Measurements from ENCODE around the gene FNDC1. TPM values are rescaled to one million over a fixed set of nuclear protein-coding genes. Genes with fewer than 3 reads are reported as not detected.

Gene FNDC1
- total RNA-seq, 2 donors from 2014 or later = 4.1 to 5.3 TPM

- DNase-seq (ENCODE audit: low spot score) (no peak), ATAC-seq (ENCODE audit: insufficient number of reproducible peaks, low FRiP score, low read depth) (no peak)
- no peaks in the 10 kb centered on the region for H3K27me3 ChIP-seq (replicated peaks; ENCODE audit: insufficient read depth)
- peaks cover 0 to 30% of the 10 kb centered on the region in 2 donors for H3K4me1 ChIP-seq (ENCODE audit: control insufficient read depth in 1 of 2, low read depth in 2 of 2)
- no peak overlapping the region for H3K27ac ChIP-seq
- peak overlapping the region; percentile 70 for H3K4me3 ChIP-seq
- TF ChIP-seq CTCF (IDR thresholded peaks at IDR 0.05) = peak; percentile 46
- H3K9me3 ChIP-seq = no peaks in the 10 kb centered on the region
- H3K36me3 ChIP-seq = no peaks in the 10 kb centered on the region
Observed at GRCh38 chr6:159168536-159169192, 536 bp upstream of the FNDC1 start.

- no peak for ATAC-seq (ENCODE audit: insufficient number of reproducible peaks, low FRiP score, low read depth)
- Histone ChIP-seq H3K36me3 (no peaks in the 10 kb centered on the region), H3K9me3 (no peaks in the 10 kb centered on the region), H3K4me3 (peak overlapping the region; percentile 63), H3K4me1 (ENCODE audit: control insufficient read depth in 1 of 2, low read depth in 2 of 2) (peaks cover 0 to 27% of the 10 kb centered on the region in 2 donors), H3K27ac (peak overlapping the region in 1 of 2 donors; percentile 23), H3K27me3 (replicated peaks; ENCODE audit: insufficient read depth) (no peaks in the 10 kb centered on the region)
- no peak for TF ChIP-seq CTCF (IDR thresholded peaks at IDR 0.05)
- no peak for DNase-seq (ENCODE audit: low spot score)
Observed at GRCh38 chr6:159169557-159170332, 545 bp downstream of the FNDC1 start.

- Histone ChIP-seq H3K4me3 (peak overlapping the region; percentile 63), H3K27ac (peak overlapping the region in 1 of 2 donors; percentile 23)
Observed at GRCh38 chr6:159170333-159170672, 1.1 kb downstream of the FNDC1 start.

GRCh38 chr6:159170999-159171712 lies 2.0 kb downstream of the FNDC1 start:
- no peak for TF ChIP-seq CTCF (IDR thresholded peaks at IDR 0.05)
- DNase-seq (ENCODE audit: low spot score) (no peak), ATAC-seq (ENCODE audit: insufficient number of reproducible peaks, low FRiP score, low read depth) (no peak)
- peaks cover 0 to 27% of the 10 kb centered on the region in 2 donors for H3K4me1 ChIP-seq (ENCODE audit: control insufficient read depth in 1 of 2, low read depth in 2 of 2)
- H3K27ac ChIP-seq = no peak overlapping the region
- H3K4me3 ChIP-seq = peak overlapping the region; percentile 63
- no peaks in the 10 kb centered on the region for H3K36me3 ChIP-seq
- no peaks in the 10 kb centered on the region for H3K9me3 ChIP-seq
- H3K27me3 ChIP-seq (replicated peaks; ENCODE audit: insufficient read depth) = no peaks in the 10 kb centered on the region

More at GRCh38 chr6:159170333-159170672, 1.1 kb downstream of the FNDC1 start:
- no peak for TF ChIP-seq CTCF (IDR thresholded peaks at IDR 0.05)
- H3K4me1 ChIP-seq (ENCODE audit: control insufficient read depth in 1 of 2, low read depth in 2 of 2) = peaks cover 0 to 27% of the 10 kb centered on the region in 2 donors
- no peak for ATAC-seq (ENCODE audit: insufficient number of reproducible peaks, low FRiP score, low read depth)
- H3K9me3 ChIP-seq = no peaks in the 10 kb centered on the region
- DNase-seq (ENCODE audit: low spot score) = no peak
- H3K27me3 ChIP-seq (replicated peaks; ENCODE audit: insufficient read depth) = no peaks in the 10 kb centered on the region
- no peaks in the 10 kb centered on the region for H3K36me3 ChIP-seq

GRCh38 chr6:159172091-159172491 lies 2.9 kb downstream of the FNDC1 start:
- no peak for TF ChIP-seq CTCF (IDR thresholded peaks at IDR 0.05)
- Histone ChIP-seq H3K27me3 (replicated peaks; ENCODE audit: insufficient read depth) (no peaks in the 10 kb centered on the region), H3K9me3 (no peaks in the 10 kb centered on the region), H3K27ac (no peak overlapping the region), H3K4me1 (ENCODE audit: control insufficient read depth in 1 of 2, low read depth in 2 of 2) (peaks cover 0 to 27% of the 10 kb centered on the region in 2 donors), H3K4me3 (no peak overlapping the region), H3K36me3 (no peaks in the 10 kb centered on the region)
- ATAC-seq (ENCODE audit: insufficient number of reproducible peaks, low FRiP score, low read depth) (no peak), DNase-seq (ENCODE audit: low spot score) (no peak)

Data from thoracic aorta (tissue), 2 donors.